DMS 273 treated with DMSO at 0.1 percent for 48 hours (cell line): Measurements from ENCODE around the gene RNF151.

Source experiments
- DNase-seq: peaks from one replicate; lab custom pipeline; 2025; lab: John Stamatoyannopoulos, UW

RNF151 gene

GRCh38 chr16:1976951-1977874 lies 10.6 kb downstream of the RNF151 start:
- no peak for DNase-seq

- DNase-seq, result no peak
These were observed 11.2 kb downstream of the RNF151 start for GRCh38 chr16:1977875-1978268.

DNA sequence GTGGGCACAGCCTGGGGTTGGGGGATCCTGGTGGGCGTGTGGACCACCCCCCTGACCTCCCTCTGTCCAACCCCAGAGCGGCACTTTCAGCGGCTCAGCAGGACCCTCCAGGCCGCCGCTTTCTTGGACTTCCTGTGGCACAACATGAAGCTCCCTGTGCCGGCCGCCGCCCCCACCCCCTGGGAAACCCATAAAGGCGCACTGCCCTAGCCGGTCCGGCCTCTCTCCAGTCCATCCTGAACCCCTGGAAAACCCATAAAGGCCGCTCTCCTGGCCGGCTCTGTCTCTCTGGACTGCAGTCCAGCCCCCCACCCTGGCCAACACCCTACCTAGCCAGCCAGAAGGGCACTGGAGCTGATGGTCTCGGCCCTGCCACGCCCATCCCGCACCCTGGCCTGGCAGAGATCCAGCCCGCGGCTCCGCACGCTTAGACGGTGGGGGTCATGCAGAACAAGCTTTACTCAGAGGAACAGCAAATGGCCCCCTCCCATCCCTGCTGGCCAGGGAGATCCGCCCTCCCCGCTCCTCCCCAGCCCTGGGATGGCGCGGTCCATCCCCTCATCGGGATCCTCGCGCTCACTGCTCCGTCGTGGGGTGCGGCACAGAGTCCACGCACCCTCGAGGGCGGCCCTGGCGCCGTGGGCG lies 11.9 kb downstream of the RNF151 start:
- no peak for DNase-seq

DNA sequence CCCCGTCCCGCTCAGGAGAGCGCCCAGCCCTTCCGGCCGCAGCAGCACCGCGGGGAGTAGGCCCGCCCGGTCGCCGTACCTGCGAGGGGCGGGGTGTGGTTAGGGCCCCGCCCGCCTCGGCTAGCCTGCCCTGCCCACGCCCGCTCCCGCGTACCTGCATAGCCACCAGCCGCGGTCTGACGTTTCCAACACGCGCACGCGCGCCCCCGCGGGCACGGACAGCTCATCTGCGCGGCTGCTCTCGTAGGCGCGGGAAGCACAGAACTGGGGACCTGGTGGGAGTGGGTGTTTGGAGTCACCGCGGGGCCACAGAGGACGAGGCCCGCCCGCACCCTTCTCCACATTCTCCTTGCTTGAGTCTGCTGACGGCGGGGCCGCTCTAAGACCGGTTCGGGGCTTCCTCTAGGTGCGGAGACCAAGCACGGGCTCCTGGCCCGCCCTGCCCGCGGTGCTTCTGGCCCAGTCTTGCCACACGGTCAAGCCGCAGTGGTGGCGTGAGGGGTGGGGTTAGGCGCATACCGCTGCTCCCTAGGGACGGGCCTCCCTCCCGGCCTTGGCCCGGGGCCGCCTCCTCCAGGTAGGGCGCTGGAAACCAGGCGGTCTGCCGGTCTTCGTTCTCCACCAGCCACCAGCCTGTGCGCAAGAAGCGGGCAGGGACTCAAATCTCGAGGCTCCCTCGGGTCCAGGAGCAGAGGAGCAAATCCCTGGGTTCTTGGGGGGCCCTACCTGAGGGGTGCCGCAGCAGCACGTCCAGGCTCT lies 12.8 kb downstream of the RNF151 start:
- DNase-seq, result no peak

DNA sequence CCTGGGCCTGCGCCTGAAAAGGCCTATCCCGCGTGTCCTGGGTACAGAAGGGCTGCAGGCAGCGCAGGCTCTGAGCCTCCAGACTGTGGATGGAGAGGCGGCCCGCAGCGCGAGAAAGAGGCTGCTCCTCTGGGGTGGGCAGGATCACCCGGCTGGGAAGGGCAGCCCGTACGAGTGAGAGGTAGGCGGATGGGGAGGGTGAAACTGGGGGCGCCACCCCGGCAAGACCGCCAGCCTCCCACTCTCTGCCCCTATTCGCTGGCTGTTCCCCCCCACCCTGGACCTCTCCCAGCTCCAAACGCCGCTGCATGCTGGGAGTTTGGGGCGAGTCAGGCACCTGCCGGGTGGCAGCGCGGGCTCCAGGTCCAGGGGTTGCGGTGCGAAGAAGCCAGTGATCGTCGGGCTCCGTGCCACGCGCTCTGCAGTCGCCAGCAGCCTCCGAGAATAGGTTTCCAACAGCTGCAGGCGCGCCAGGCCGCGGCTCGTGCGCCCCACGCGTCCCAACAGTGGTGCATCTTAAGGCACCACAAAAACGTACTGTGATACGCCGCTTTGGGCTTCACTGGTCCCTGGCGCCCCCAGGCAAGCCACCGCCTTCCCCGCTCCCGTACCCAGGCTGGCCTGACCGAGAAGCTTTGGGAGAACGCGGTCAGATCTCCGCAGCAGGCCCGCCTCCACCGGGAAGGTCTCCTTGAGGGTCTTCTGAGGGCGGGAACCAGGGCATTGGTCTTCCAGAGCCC lies 13.5 kb downstream of the RNF151 start:
- no peak for DNase-seq

DNA sequence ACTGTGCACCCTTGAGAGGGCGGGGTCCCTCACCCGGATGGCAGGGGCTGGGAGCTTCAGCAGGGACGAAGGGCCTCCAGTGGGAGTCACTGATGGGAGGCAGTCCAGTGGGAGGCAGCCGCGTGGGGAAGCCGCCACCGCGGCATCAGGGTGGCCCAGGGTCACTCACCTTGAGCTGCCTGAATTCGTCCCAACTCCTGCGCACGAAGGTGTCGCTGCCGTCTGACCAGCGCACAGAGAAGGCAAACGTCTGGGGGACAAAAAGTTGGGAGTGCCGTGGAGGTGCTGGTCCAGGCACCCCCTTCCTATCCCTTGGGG lies 14.1 kb downstream of the RNF151 start:
- DNase-seq, result no peak

- no peak for DNase-seq
These were observed 14.8 kb downstream of the RNF151 start, which contains the start of gene NOXO1 for GRCh38 chr16:1981398-1981836. Gene NOXO1 (minus strand): TSS chr16:1981469. CDS start chr16:1981179, 290 bp downstream.

DNA sequence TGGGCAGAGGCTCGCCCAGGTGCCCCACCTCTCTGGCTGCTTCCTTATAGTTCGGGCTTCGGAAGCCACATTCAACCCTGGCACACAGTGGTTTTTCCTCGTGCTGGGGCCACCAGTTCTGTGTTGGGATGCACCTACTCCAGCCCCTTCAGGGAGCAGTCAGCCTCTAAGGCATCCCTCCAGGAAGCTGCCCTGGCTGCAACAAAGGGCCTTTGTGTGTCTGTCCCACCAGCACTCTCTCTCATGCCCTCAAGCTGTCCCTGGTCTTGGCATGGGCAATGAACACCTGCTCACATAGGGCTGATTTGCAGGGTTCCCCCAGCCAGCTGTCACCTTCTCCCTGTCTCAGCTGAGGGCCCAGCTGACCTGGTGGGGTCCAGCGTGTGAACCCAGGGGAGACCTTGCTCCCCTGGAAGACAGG lies 15.4 kb downstream of the RNF151 start:
- peak; percentile 38 for DNase-seq

DNA sequence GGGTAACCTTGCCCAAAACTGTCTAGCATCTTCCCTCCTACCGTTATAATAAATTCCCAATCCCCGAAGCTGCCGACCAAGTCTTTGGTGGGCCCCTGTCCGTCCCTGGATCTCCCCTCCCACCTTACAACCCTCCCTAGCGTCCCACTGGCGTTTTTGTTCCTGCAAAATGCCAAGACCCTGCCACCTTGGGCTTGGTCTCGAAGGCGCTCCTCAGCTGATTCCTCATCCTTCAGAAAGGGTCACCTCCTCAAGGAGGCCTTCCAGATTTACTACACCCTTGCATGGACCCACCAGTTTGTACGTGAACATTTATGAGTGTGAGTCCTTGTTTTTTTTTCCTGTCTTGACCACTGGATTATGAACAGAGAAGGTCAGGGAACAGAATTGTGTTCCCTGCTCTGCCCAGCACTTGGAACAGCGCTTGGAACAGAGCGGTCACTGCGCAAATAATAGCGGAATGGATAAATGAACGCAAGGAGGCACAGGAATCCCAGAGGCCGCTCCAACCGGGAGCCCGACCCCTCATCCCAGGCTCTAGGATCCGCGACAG lies 16.4 kb downstream of the RNF151 start:
- DNase-seq, result no peak

DNA sequence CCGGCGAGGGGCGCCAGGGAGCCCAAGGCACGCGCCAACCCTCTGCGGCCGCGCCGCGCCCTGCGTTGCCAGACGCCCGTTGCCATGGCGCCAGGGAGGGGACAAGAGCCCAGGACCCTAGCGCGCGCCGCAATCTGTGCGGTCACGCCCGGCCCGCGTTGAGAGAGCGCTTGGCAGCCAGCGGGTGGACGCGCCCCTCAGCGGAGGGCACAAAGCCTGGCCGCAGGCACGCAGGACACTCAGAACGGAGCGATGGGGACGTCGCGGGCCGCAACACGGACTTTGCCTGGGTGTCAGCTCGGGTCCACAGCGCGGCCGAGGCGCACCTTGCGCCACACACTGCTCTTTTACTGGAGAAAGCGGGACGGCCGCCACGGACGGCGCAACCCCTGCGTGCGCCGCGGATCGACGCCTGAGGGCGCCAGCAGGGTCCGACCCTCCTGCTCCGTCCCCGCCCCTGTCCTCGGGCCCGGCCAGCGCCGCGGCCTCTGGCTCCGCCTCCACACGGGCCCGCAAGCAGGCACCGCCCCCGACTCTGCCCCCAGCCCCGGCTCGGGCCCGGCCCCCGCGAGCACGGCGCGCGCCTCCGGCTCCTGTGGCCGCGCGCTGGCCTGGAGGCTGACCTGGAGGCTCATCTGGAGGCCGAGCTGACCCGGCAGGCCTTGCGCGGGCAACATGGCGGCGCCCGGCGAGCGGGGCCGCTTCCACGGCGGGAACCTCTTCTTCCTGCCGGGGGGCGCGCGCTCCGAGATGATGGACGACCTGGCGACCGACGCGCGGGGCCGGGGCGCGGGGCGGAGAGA lies 17.1 kb downstream of the RNF151 start, which contains the start of gene GFER:
GFER (plus strand) TSS at position 650 of the 803 bp plus-strand sequence; CDS start at position 676, 26 bp downstream.
- DNase-seq, result peak; percentile 63

- no peak for DNase-seq
These were observed 17.9 kb downstream of the RNF151 start for GRCh38 chr16:1984347-1985225.

- no peak for DNase-seq
These were observed 19.0 kb downstream of the RNF151 start for GRCh38 chr16:1985466-1986150.

DNA sequence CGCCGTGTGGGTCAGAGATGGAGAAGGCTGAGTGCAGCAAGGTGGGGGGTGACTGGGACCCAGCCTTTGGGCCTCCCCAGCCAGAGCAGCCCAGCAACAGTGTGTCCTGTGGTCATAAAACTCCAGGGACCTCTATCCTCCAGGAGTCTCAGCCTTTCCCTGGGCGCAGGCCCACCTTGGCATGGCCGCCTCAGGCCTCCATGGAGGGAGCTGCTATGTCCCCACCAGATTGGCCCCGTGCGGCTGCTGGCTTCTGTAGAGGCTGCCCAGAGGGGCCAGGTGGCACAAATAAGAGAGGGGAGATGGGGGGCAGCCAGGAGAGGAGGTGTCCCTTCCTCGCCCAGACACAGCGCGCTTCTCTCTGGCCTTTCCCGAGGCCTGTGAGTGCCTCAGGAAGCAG lies 20.5 kb downstream of the RNF151 start:
- DNase-seq, result no peak

DNA sequence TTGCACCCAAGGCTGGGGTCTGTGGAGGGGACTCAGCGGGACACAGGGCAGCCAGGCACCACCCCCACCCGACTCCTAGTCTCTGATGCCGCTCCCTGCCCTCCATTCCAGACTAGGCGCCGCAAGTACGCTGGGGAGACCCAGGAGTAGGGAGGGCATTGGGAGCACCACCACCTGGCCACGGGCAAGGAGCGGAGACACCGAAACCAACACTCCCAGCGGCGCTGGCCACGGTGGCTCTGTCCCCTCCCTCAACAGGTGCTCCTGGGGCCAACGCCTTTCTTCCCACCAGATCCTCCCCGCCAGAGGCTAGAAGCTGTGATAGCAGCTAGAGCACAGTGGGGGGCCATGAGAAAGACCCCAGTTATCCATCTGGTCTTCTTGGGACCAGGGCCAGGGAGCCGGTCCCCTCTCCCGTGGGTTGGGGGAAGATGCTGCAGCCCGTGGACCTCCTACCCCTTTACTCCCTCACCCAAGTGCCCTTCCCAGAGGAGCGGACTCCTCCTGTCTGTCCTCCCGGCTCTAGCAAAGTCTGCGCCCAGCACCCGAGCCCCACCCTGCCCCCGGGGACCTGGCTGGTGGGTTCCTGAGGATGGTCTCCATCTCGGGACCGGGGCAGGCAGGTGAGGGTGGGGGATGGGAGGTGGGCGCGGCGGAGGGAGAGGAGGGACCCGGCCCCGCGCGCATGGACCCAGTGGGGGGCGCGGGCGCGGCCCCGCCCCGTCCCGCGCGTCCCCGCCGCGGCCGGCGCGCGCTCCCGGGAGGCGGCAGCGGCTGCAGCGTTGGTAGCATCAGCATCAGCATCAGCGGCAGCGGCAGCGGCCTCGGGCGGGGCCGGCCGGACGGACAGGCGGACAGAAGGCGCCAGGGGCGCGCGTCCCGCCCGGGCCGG lies 22.8 kb downstream of the RNF151 start, which contains the start of gene SYNGR3:
SYNGR3 (plus strand) TSS at position 762 of the 892 bp plus-strand sequence. CDS start 133 bp downstream, outside the sequence.
- DNase-seq, result no peak

DNA sequence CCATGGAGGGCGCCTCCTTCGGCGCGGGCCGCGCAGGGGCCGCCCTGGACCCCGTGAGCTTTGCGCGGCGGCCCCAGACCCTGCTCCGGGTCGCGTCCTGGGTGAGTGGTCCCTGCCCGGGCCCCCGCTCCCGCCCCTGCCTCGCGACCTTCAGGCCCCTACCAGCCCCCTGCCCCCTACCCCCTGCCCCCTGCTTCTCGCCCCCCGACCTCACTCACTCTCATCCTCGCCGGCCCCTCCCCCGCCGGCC lies 23.4 kb downstream of the RNF151 start:
- DNase-seq, result no peak

DNA sequence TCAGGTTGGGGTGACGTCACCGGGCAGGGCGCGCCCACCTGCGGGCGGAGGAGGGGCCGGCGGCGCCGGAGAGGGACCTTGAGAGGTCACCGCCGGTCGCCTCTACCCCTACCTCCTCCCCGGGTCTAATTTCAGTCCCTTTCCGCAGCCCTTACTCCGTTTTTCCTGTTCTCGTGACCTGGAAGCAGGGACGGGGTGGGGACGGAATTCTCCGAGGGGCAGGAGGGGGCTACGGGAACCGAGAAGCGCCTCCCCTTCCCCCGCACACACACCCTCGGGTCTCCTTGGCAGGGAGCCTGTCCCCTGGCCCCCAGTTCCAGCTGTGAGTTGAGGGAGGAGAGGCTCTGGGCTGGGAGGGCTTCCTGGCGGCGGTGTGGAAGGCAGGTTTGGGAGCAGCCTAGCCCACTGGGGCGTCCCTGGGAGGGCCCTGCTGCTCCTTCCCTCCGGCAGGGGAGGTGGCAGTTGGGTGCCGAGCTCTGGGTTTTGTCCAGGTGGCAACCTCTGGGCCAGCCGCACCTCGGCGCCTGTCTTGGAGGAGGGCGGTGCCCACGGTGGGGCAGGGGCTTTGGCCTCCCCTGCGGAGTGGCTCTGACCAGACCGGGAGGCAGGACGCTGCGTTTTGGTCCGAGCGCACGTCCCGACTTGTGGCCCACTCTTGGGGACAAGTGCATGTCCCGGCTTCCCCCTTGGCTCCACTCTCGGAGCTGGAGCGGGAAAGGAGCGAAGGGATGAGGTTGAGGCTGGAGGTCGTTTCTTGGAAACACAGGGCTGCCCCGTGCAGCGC lies 23.9 kb downstream of the RNF151 start:
- DNase-seq, result no peak

DNA sequence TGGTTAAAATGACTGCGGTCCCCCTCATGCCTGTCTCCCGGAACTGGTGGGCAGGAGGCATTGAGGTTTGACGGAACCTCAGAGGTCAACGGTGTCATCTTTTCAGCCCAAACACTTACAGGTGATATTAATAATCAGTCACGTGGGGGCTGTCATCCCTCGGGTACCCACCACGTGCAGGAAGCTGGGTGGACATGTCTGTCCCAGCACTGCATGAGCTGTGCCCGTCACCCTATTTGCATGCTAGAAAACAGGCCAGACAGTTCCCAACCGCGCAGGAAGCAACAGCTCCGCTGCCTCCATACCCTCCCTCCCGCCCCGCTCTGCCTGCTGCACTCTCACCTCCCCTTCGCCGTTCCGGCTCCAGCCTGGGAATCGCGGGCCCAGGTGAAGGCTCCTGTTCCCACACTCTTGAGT lies 24.5 kb downstream of the RNF151 start:
- no peak for DNase-seq
